Measurements from ENCODE around the gene DOCK4. TPM values are rescaled to one million over a fixed set of nuclear protein-coding genes. Genes with fewer than 3 reads are reported as not detected.

DOCK4 gene
- polyA plus RNA-seq, 1 donor (not counting 4 experiments of a cell fraction or from before 2014, with no cell fraction given): 13.9 TPM

GRCh38 chr7:112050250-112050881, 155.8 kb downstream of the DOCK4 start:
- no peaks in the 10 kb centered on the region for H4K20me1 ChIP-seq (ENCODE audit: control insufficient read depth, extremely low read depth, insufficient read depth, low read length)
- peaks cover 4% of the 10 kb centered on the region for H3K79me2 ChIP-seq (ENCODE audit: control insufficient read depth, insufficient read depth, low read length)
- H3K9me3 ChIP-seq (ENCODE audit: control insufficient read depth, low read depth, low read length): peaks cover 2% of the 10 kb centered on the region
- H3K36me3 ChIP-seq (ENCODE audit: control insufficient read depth in 2 of 2, extremely low read depth in 1 of 2, insufficient read depth in 2 of 2, low read length in 2 of 2): no peaks in the 10 kb centered on the region
- H2AFZ ChIP-seq (ENCODE audit: control insufficient read depth, low read length): no peak overlapping the region
- H3K9me1 ChIP-seq (ENCODE audit: control insufficient read depth, extremely low read depth, insufficient read depth, low read length): no peaks in the 10 kb centered on the region
- no peak for FAIRE-seq
- H3K9ac ChIP-seq (ENCODE audit: control insufficient read depth, extremely low read depth, insufficient read depth, low read length): no peak overlapping the region
- TF ChIP-seq, protein P1, sequence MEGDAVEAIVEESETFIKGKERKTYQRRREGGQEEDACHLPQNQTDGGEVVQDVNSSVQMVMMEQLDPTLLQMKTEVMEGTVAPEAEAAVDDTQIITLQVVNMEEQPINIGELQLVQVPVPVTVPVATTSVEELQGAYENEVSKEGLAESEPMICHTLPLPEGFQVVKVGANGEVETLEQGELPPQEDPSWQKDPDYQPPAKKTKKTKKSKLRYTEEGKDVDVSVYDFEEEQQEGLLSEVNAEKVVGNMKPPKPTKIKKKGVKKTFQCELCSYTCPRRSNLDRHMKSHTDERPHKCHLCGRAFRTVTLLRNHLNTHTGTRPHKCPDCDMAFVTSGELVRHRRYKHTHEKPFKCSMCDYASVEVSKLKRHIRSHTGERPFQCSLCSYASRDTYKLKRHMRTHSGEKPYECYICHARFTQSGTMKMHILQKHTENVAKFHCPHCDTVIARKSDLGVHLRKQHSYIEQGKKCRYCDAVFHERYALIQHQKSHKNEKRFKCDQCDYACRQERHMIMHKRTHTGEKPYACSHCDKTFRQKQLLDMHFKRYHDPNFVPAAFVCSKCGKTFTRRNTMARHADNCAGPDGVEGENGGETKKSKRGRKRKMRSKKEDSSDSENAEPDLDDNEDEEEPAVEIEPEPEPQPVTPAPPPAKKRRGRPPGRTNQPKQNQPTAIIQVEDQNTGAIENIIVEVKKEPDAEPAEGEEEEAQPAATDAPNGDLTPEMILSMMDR (optimal IDR thresholded peaks at IDR 0.05 in 1 of 3, IDR thresholded peaks at IDR 0.05 in 1 of 3, conservative IDR thresholded peaks at IDR 0.05 in 1 of 3; ENCODE audit: extremely low read depth in 1 of 3, insufficient read depth in 2 of 3, low read length in 3 of 3): no peak
- TF ChIP-seq EZH2 (IDR thresholded peaks at IDR 0.05; ENCODE audit: low read length): no peak
- H3K4me1 ChIP-seq (ENCODE audit: control insufficient read depth, extremely low read depth, insufficient read depth, low read length): no peaks in the 10 kb centered on the region
- H3K4me3 ChIP-seq (ENCODE audit: control insufficient read depth in 2 of 3, extremely low read depth in 1 of 3, insufficient read depth in 2 of 3, low read depth in 1 of 3, low read length in 3 of 3): no peak overlapping the region
- dilution Hi-C loops (cut with MboI; ENCODE audit: extremely low pct_ligation_motif_present, low sequenced_read_pairs): no loop called here
- no peaks in the 10 kb centered on the region for H3K27me3 ChIP-seq (ENCODE audit: control insufficient read depth, extremely low read depth, insufficient read depth, low read length)
- no peak overlapping the region for H3K4me2 ChIP-seq (ENCODE audit: control insufficient read depth, extremely low read depth, insufficient read depth, low read depth, low read length)
- no peak overlapping the region for H3K27ac ChIP-seq (ENCODE audit: control insufficient read depth, insufficient read depth, low read length)
- DNase-seq (ENCODE audit: low read depth, low spot score): no peak

GRCh38 chr7:112049555-112050249, 156.5 kb downstream of the DOCK4 start:
- Histone ChIP-seq H3K79me2 (ENCODE audit: control insufficient read depth, insufficient read depth, low read length) (peaks cover 4% of the 10 kb centered on the region), H3K4me3 (ENCODE audit: control insufficient read depth in 2 of 3, extremely low read depth in 1 of 3, insufficient read depth in 2 of 3, low read depth in 1 of 3, low read length in 3 of 3) (no peak overlapping the region), H3K9me1 (ENCODE audit: control insufficient read depth, extremely low read depth, insufficient read depth, low read length) (no peaks in the 10 kb centered on the region), H4K20me1 (ENCODE audit: control insufficient read depth, extremely low read depth, insufficient read depth, low read length) (no peaks in the 10 kb centered on the region), H2AFZ (ENCODE audit: control insufficient read depth, low read length) (no peak overlapping the region), H3K4me1 (ENCODE audit: control insufficient read depth, extremely low read depth, insufficient read depth, low read length) (no peaks in the 10 kb centered on the region), H3K36me3 (ENCODE audit: control insufficient read depth in 2 of 2, extremely low read depth in 1 of 2, insufficient read depth in 2 of 2, low read length in 2 of 2) (no peaks in the 10 kb centered on the region), H3K9ac (ENCODE audit: control insufficient read depth, extremely low read depth, insufficient read depth, low read length) (no peak overlapping the region), H3K27me3 (ENCODE audit: control insufficient read depth, extremely low read depth, insufficient read depth, low read length) (no peaks in the 10 kb centered on the region), H3K9me3 (ENCODE audit: control insufficient read depth, low read depth, low read length) (peaks cover 2% of the 10 kb centered on the region), H3K4me2 (ENCODE audit: control insufficient read depth, extremely low read depth, insufficient read depth, low read depth, low read length) (no peak overlapping the region), H3K27ac (ENCODE audit: control insufficient read depth, insufficient read depth, low read length) (no peak overlapping the region)
- dilution Hi-C loops (cut with MboI; ENCODE audit: extremely low pct_ligation_motif_present, low sequenced_read_pairs): no loop called here
- FAIRE-seq (no peak), DNase-seq (ENCODE audit: low read depth, low spot score) (no peak)
- TF ChIP-seq, protein P1 (optimal IDR thresholded peaks at IDR 0.05 in 1 of 3, IDR thresholded peaks at IDR 0.05 in 1 of 3, conservative IDR thresholded peaks at IDR 0.05 in 1 of 3; ENCODE audit: extremely low read depth in 1 of 3, insufficient read depth in 2 of 3, low read length in 3 of 3): no peak
- TF ChIP-seq EZH2 (IDR thresholded peaks at IDR 0.05; ENCODE audit: low read length): no peak
